K562 (cell line): Measurements from ENCODE around the gene HADH. TPM values are rescaled to one million over a fixed set of nuclear protein-coding genes. Genes with fewer than 3 reads are reported as not detected.

ENCODE experiments used
- CTBP1 ChIP-seq: fragments of 450-650 bp; IDR thresholded peaks from 2 replicates; pipeline ENCODE4 v1.6.1; 2016; ENCODE audit warnings: borderline replicate concordance
- HMGN3 ChIP-seq: IDR thresholded peaks from 2 replicates; pipeline ENCODE4 v1.6.1; 2011; ENCODE audit warnings: borderline replicate concordance, low read depth, mild to moderate bottlenecking, mixed read lengths, low read length; ENCODE audit not compliant: insufficient read length; ENCODE audit errors: extremely low read depth
- HNRNPL ChIP-seq: fragments of 200-400 bp; formaldehyde crosslinking; IDR thresholded peaks from 2 replicates; pipeline ENCODE4 v1.6.1; 2017; ENCODE audit warnings: low read depth, mild to moderate bottlenecking, low read length
- SOX6 ChIP-seq: fragments of 450-650 bp; IDR thresholded peaks from 2 replicates; pipeline ENCODE4 v1.6.1; 2014; ENCODE audit warnings: mild to moderate bottlenecking
- YBX1 ChIP-seq: fragments of 450-650 bp; IDR thresholded peaks from 2 replicates; pipeline ENCODE4 v1.7.1; 2016; ENCODE audit warnings: mild to moderate bottlenecking
- polyA plus RNA-seq, 8 experiments: library from polyadenylated mRNA; depleted of rRNA in 4 of 8; stranded (reverse) in 5 of 8; unstranded in 3 of 8; fragments of >200 nt; fragmentation: Nextera tagmentation in 2 of 8; fragmentation: Illumina TruSeq in 1 of 8; extraction: Ambion mirVana in 2 of 8; extraction: Trizol in 1 of 8; gene quantifications; 2 replicates each; pipeline versions ENCODE4 v1.2.1 to v1.2.3, GENCODE V29; 2011 to 2014; ENCODE audit warnings: inconsistent platforms in 1 of 8, missing spikeins in 1 of 8
- total RNA-seq, 7 experiments: library from RNA; depleted of rRNA in 6 of 7; stranded (reverse); fragments of >200 nt in 6 of 7; fragmentation: Illumina TruSeq in 2 of 7; extraction: Trizol in 2 of 7; gene quantifications; 2 replicates each; pipeline versions ENCODE4 v1.2.1 to v1.2.3, GENCODE V29; 2011 to 2021; ENCODE audit warnings: low replicate concordance in 1 of 7
- TF ChIP-seq, protein P1 (sequence below): fragments of 250-450 bp; sonication (Bioruptor Pico); IDR thresholded peaks from 2 replicates; pipeline ENCODE4 v1.5.0; 2020; ENCODE audit warnings: mild to moderate bottlenecking, borderline replicate concordance
- TF ChIP-seq, protein P2 (sequence below): fragments of 450-650 bp; IDR thresholded peaks from 2 replicates; pipeline ENCODE4 v1.6.1; 2016; ENCODE audit warnings: low read depth

Gene HADH
- total and polyA plus RNA-seq, 9 of the 15 experiments (the other 6 are each of a cell fraction or from before 2014, with no cell fraction given): 9.4 to 73.3 (median 32.8) TPM

- TF ChIP-seq, protein P1, sequence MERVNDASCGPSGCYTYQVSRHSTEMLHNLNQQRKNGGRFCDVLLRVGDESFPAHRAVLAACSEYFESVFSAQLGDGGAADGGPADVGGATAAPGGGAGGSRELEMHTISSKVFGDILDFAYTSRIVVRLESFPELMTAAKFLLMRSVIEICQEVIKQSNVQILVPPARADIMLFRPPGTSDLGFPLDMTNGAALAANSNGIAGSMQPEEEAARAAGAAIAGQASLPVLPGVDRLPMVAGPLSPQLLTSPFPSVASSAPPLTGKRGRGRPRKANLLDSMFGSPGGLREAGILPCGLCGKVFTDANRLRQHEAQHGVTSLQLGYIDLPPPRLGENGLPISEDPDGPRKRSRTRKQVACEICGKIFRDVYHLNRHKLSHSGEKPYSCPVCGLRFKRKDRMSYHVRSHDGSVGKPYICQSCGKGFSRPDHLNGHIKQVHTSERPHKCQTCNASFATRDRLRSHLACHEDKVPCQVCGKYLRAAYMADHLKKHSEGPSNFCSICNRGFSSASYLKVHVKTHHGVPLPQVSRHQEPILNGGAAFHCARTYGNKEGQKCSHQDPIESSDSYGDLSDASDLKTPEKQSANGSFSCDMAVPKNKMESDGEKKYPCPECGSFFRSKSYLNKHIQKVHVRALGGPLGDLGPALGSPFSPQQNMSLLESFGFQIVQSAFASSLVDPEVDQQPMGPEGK: no peak
- TF ChIP-seq HMGN3 (no peak), YBX1 (no peak), CTBP1 (no peak), HNRNPL (no peak), SOX6 (no peak)
- TF ChIP-seq, protein P2, sequence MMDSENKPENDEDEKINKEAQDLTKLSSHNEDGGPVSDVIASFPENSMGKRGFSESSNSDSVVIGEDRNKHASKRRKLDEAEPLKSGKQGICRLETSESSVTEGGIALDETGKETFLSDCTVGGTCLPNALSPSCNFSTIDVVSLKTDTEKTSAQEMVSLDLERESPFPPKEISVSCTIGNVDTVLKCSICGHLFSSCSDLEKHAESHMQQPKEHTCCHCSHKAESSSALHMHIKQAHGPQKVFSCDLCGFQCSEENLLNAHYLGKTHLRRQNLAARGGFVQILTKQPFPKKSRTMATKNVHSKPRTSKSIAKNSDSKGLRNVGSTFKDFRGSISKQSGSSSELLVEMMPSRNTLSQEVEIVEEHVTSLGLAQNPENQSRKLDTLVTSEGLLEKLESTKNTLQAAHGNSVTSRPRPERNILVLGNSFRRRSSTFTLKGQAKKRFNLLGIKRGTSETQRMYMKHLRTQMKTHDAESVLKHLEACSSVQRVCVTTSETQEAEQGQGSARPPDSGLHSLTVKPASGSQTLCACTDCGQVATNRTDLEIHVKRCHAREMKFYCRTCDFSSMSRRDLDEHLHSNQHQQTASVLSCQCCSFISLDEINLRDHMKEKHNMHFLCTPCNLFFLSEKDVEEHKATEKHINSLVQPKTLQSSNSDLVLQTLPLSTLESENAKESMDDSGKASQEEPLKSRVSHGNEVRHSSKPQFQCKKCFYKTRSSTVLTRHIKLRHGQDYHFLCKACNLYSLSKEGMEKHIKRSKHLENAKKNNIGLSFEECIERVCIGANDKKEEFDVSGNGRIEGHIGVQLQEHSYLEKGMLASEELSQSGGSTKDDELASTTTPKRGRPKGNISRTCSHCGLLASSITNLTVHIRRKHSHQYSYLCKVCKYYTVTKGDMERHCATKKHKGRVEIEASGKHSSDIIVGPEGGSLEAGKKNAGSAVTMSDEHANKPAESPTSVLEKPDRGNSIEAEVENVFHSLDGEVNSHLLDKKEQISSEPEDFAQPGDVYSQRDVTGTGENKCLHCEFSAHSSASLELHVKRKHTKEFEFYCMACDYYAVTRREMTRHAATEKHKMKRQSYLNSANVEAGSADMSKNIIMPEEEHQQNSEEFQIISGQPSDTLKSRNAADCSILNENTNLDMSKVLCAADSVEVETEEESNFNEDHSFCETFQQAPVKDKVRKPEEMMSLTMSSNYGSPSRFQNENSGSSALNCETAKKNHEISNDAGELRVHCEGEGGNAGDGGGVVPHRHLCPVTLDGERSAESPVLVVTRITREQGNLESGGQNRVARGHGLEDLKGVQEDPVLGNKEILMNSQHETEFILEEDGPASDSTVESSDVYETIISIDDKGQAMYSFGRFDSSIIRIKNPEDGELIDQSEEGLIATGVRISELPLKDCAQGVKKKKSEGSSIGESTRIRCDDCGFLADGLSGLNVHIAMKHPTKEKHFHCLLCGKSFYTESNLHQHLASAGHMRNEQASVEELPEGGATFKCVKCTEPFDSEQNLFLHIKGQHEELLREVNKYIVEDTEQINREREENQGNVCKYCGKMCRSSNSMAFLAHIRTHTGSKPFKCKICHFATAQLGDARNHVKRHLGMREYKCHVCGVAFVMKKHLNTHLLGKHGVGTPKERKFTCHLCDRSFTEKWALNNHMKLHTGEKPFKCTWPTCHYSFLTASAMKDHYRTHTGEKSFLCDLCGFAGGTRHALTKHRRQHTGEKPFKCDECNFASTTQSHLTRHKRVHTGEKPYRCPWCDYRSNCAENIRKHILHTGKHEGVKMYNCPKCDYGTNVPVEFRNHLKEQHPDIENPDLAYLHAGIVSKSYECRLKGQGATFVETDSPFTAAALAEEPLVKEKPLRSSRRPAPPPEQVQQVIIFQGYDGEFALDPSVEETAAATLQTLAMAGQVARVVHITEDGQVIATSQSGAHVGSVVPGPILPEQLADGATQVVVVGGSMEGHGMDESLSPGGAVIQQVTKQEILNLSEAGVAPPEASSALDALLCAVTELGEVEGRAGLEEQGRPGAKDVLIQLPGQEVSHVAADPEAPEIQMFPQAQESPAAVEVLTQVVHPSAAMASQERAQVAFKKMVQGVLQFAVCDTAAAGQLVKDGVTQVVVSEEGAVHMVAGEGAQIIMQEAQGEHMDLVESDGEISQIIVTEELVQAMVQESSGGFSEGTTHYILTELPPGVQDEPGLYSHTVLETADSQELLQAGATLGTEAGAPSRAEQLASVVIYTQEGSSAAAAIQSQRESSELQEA: no peak
Observed at GRCh38 chr4:107978716-107979451, 10.8 kb upstream of the HADH start (continued).
